Measurements from ENCODE around the gene BMAL2. TPM values are rescaled to one million over a fixed set of nuclear protein-coding genes. Genes with fewer than 3 reads are reported as not detected.

Gene BMAL2
- total RNA-seq, 1 experiment from 2014 or later: 71.2 TPM

- CTCF ChIA-PET: interaction anchor here (0.5 kb wide), 1 partner anchor 153 kb away, joined by 4 read pairs; no protein-coding TSS in a partner anchor
- intact Hi-C loops (cut with micrococcal nuclease; ENCODE audit: unreplicated experiment): loop anchor here (5.0 to 10.0 kb wide), 2 partner anchors 165 to 457 kb away; no protein-coding TSS in a partner anchor
- Mint-ChIP-seq H3K9me3 (ENCODE audit: low read depth, unreplicated experiment) (no peaks in the 10 kb centered on the region), H3K27ac (ENCODE audit: unreplicated experiment) (no peak overlapping the region), H3K36me3 (ENCODE audit: insufficient read depth, unreplicated experiment) (no peaks in the 10 kb centered on the region), H3K4me3 (ENCODE audit: low read depth, unreplicated experiment) (no peak overlapping the region), H3K27me3 (ENCODE audit: unreplicated experiment) (no peaks in the 10 kb centered on the region), H3K4me1 (ENCODE audit: low read depth, unreplicated experiment) (no peaks in the 10 kb centered on the region)
- DNase-seq: no peak
- no peak for TF ChIP-seq CTCF (IDR thresholded peaks at IDR 0.05; ENCODE audit: unreplicated experiment)
- no TSS peak for BruUV-seq (replicated peaks)
Observed at GRCh38 chr12:27309293-27309994, 23.2 kb upstream of the BMAL2 start.

- no peak for TF ChIP-seq CTCF (IDR thresholded peaks at IDR 0.05; ENCODE audit: unreplicated experiment)
- CTCF ChIA-PET: no interaction called here
- no peaks in the 10 kb centered on the region for H3K4me1 Mint-ChIP-seq (ENCODE audit: low read depth, unreplicated experiment)
- no peak for DNase-seq
- BruUV-seq (replicated peaks): no TSS peak
- no peaks in the 10 kb centered on the region for H3K9me3 Mint-ChIP-seq (ENCODE audit: low read depth, unreplicated experiment)
- H3K36me3 Mint-ChIP-seq (ENCODE audit: insufficient read depth, unreplicated experiment): no peaks in the 10 kb centered on the region
- intact Hi-C loops (cut with micrococcal nuclease; ENCODE audit: unreplicated experiment): loop anchor here (5.0 to 10.0 kb wide), 2 partner anchors 165 to 458 kb away; no protein-coding TSS in a partner anchor
- no peak overlapping the region for H3K27ac Mint-ChIP-seq (ENCODE audit: unreplicated experiment)
- H3K27me3 Mint-ChIP-seq (ENCODE audit: unreplicated experiment): no peaks in the 10 kb centered on the region
- no peak overlapping the region for H3K4me3 Mint-ChIP-seq (ENCODE audit: low read depth, unreplicated experiment)
Observed at GRCh38 chr12:27309995-27310315, 22.7 kb upstream of the BMAL2 start.

- H3K4me1 Mint-ChIP-seq (ENCODE audit: low read depth, unreplicated experiment): peaks cover 9% of the 10 kb centered on the region
- H3K27me3 Mint-ChIP-seq (ENCODE audit: unreplicated experiment): no peaks in the 10 kb centered on the region
- no peaks in the 10 kb centered on the region for H3K9me3 Mint-ChIP-seq (ENCODE audit: low read depth, unreplicated experiment)
- H3K36me3 Mint-ChIP-seq (ENCODE audit: insufficient read depth, unreplicated experiment): peaks cover 6% of the 10 kb centered on the region
- no peak for TF ChIP-seq CTCF (IDR thresholded peaks at IDR 0.05; ENCODE audit: unreplicated experiment)
- no peak overlapping the region for H3K27ac Mint-ChIP-seq (ENCODE audit: unreplicated experiment)
- CTCF ChIA-PET: interaction anchor here (1.5 kb wide), 1 partner anchor 18 kb away, joined by 8 read pairs; no protein-coding TSS in a partner anchor
- no peak for DNase-seq
- no TSS peak for BruUV-seq (replicated peaks)
- H3K4me3 Mint-ChIP-seq (ENCODE audit: low read depth, unreplicated experiment): no peak overlapping the region
- intact Hi-C loops (cut with micrococcal nuclease; ENCODE audit: unreplicated experiment): no loop called here
Observed at GRCh38 chr12:27316947-27317346, 15.7 kb upstream of the BMAL2 start.

- H3K9me3 Mint-ChIP-seq (ENCODE audit: low read depth, unreplicated experiment): no peaks in the 10 kb centered on the region
- no peak overlapping the region for H3K27ac Mint-ChIP-seq (ENCODE audit: unreplicated experiment)
- H3K4me1 Mint-ChIP-seq (ENCODE audit: low read depth, unreplicated experiment): peaks cover 9% of the 10 kb centered on the region
- TF ChIP-seq CTCF (IDR thresholded peaks at IDR 0.05; ENCODE audit: unreplicated experiment): no peak
- DNase-seq: no peak
- intact Hi-C loops (cut with micrococcal nuclease; ENCODE audit: unreplicated experiment): no loop called here
- no peaks in the 10 kb centered on the region for H3K27me3 Mint-ChIP-seq (ENCODE audit: unreplicated experiment)
- CTCF ChIA-PET: no interaction called here
- no TSS peak for BruUV-seq (replicated peaks)
- no peak overlapping the region for H3K4me3 Mint-ChIP-seq (ENCODE audit: low read depth, unreplicated experiment)
- H3K36me3 Mint-ChIP-seq (ENCODE audit: insufficient read depth, unreplicated experiment): peaks cover 6% of the 10 kb centered on the region
Observed at GRCh38 chr12:27319409-27319808, 13.2 kb upstream of the BMAL2 start.
